ENCODE data around the gene KLHL26. TPM values are rescaled to one million over a fixed set of nuclear protein-coding genes. Genes with fewer than 3 reads are reported as not detected.

KLHL26 gene
- total and polyA plus RNA-seq, 4 donors, result 2.3 to 5.9 (median 2.4) TPM

DNA sequence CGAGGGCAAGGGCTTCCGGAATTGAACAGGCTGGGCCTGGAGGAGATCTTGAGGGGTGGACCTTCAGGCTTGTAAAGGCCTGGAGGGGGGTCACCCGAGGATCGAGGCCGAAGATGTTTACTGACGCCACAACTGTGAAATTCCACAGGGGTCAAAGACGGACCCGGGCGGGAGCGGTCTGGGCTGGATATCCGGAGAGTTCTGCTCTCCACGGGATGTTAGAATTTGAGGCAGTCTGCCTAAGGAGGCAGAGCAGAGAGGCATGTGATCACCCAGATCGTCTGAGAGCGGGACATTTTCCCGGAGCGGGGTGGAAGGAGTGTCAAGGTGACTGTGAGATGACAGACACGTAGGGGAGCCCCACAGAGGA lies 13.2 kb downstream of the KLHL26 start:
- Histone ChIP-seq H3K4me1 (ENCODE audit: control insufficient read depth in 4 of 4, insufficient read depth in 4 of 4, low read length in 3 of 4) (peaks cover 0 to 14% (median 2%) of the 10 kb centered on the region in 4 donors), H3K27me3 (ENCODE audit: control insufficient read depth in 4 of 4, insufficient read depth in 4 of 4, low read length in 3 of 4) (no peaks in the 10 kb centered on the region), H3K4me3 (ENCODE audit: low read depth in 1 of 3, low read length in 3 of 3) (no peak overlapping the region), H3K36me3 (ENCODE audit: control insufficient read depth in 4 of 4, insufficient read depth in 3 of 4, low read depth in 1 of 4, low read length in 3 of 4) (no peaks in the 10 kb centered on the region), H3K9ac (ENCODE audit: low read depth in 1 of 2, low read length in 2 of 2) (no peak overlapping the region), H3K27ac (ENCODE audit: low read depth in 1 of 2, low read length in 2 of 2) (peak overlapping the region; percentile 74 to 78), H3K9me3 (ENCODE audit: control insufficient read depth in 4 of 4, low read length in 3 of 4) (no peaks in the 10 kb centered on the region)
- WGBS, result 58% methylated on average over 17 of the region's 17 CpGs
- DNase-seq (ENCODE audit: low spot score), result no peak
- no peak for TF ChIP-seq TAF1 (conservative IDR thresholded peaks at IDR 0.05)
- peak; percentile 45 for TF ChIP-seq SP1 (IDR thresholded peaks at IDR 0.05)
- TF ChIP-seq FOXA2 (IDR thresholded peaks at IDR 0.05), result no peak
- TF ChIP-seq, protein P1, sequence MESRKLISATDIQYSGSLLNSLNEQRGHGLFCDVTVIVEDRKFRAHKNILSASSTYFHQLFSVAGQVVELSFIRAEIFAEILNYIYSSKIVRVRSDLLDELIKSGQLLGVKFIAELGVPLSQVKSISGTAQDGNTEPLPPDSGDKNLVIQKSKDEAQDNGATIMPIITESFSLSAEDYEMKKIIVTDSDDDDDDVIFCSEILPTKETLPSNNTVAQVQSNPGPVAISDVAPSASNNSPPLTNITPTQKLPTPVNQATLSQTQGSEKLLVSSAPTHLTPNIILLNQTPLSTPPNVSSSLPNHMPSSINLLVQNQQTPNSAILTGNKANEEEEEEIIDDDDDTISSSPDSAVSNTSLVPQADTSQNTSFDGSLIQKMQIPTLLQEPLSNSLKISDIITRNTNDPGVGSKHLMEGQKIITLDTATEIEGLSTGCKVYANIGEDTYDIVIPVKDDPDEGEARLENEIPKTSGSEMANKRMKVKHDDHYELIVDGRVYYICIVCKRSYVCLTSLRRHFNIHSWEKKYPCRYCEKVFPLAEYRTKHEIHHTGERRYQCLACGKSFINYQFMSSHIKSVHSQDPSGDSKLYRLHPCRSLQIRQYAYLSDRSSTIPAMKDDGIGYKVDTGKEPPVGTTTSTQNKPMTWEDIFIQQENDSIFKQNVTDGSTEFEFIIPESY (IDR thresholded peaks at IDR 0.05), result no peak
- no peak for TF ChIP-seq HNF4G (IDR thresholded peaks at IDR 0.05)
- peak; percentile 40 to 41 for TF ChIP-seq RXRA (IDR thresholded peaks at IDR 0.05)
- TF ChIP-seq, protein P2, sequence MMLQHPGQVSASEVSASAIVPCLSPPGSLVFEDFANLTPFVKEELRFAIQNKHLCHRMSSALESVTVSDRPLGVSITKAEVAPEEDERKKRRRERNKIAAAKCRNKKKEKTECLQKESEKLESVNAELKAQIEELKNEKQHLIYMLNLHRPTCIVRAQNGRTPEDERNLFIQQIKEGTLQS (IDR thresholded peaks at IDR 0.05), result no peak
- TF ChIP-seq, protein P3, sequence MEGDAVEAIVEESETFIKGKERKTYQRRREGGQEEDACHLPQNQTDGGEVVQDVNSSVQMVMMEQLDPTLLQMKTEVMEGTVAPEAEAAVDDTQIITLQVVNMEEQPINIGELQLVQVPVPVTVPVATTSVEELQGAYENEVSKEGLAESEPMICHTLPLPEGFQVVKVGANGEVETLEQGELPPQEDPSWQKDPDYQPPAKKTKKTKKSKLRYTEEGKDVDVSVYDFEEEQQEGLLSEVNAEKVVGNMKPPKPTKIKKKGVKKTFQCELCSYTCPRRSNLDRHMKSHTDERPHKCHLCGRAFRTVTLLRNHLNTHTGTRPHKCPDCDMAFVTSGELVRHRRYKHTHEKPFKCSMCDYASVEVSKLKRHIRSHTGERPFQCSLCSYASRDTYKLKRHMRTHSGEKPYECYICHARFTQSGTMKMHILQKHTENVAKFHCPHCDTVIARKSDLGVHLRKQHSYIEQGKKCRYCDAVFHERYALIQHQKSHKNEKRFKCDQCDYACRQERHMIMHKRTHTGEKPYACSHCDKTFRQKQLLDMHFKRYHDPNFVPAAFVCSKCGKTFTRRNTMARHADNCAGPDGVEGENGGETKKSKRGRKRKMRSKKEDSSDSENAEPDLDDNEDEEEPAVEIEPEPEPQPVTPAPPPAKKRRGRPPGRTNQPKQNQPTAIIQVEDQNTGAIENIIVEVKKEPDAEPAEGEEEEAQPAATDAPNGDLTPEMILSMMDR (IDR thresholded peaks at IDR 0.05; ENCODE audit: low read depth, low read length, missing input control), result no peak
- TF ChIP-seq FOXA1 (IDR thresholded peaks at IDR 0.05), result no peak
- peak; percentile 70 for TF ChIP-seq NR2F2 (IDR thresholded peaks at IDR 0.05)
- no peak for TF ChIP-seq HNF4A (conservative IDR thresholded peaks at IDR 0.05)

DNA sequence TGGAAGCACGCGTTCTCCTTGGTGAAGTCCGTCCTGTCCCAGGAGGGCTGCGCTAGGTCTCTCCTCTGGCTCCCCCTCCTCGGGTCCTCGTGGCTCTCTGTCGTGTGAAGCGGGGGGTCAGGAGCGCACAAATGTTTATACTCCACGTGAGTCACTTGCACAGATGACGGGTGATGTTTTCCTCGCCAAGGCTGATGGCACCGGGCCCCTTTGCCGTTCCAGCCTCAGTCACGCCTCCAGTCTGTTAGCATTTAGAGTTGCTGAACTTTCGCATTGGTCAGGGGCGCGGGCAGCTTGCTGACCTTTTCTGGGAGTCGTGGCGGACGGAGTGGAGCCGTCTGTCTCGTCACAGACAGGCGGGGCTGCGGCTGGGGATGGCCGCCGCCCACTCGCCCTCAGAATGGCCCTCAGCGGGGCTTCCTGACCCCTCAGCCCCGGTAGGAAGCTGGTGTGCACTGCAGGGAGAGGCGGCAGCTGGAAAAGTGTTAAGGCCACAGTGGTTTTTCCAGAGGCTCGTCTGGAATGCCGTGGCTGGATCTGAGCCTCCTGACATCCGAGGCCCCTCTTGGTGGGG lies 13.7 kb downstream of the KLHL26 start:
- TF ChIP-seq RXRA (IDR thresholded peaks at IDR 0.05) (peak; percentile 49 to 62), SP1 (IDR thresholded peaks at IDR 0.05) (peak; percentile 38), RAD21 (IDR thresholded peaks at IDR 0.05) (peak in 1 of 2 donors; percentile 22), TAF1 (conservative IDR thresholded peaks at IDR 0.05) (no peak), HNF4G (IDR thresholded peaks at IDR 0.05) (no peak), JUND (IDR thresholded peaks at IDR 0.05) (peak in 1 of 2 donors; percentile 34), NR2F2 (IDR thresholded peaks at IDR 0.05) (peak; percentile 94)
- WGBS, result 65% methylated on average over 34 of the region's 34 CpGs
- DNase-seq (ENCODE audit: low spot score), result no peak
- no peak overlapping the region for H3K9ac ChIP-seq (ENCODE audit: low read depth in 1 of 2, low read length in 2 of 2)
- peak overlapping the region; percentile 74 to 78 for H3K27ac ChIP-seq (ENCODE audit: low read depth in 1 of 2, low read length in 2 of 2)
- no peaks in the 10 kb centered on the region for H3K27me3 ChIP-seq (ENCODE audit: control insufficient read depth in 4 of 4, insufficient read depth in 4 of 4, low read length in 3 of 4)
- H3K36me3 ChIP-seq (ENCODE audit: control insufficient read depth in 4 of 4, insufficient read depth in 3 of 4, low read depth in 1 of 4, low read length in 3 of 4), result no peaks in the 10 kb centered on the region
- peaks cover 0 to 14% (median 2%) of the 10 kb centered on the region in 4 donors for H3K4me1 ChIP-seq (ENCODE audit: control insufficient read depth in 4 of 4, insufficient read depth in 4 of 4, low read length in 3 of 4)
- H3K9me3 ChIP-seq (ENCODE audit: control insufficient read depth in 4 of 4, low read length in 3 of 4), result no peaks in the 10 kb centered on the region
- H3K4me3 ChIP-seq (ENCODE audit: low read depth in 1 of 3, low read length in 3 of 3), result no peak overlapping the region

DNA sequence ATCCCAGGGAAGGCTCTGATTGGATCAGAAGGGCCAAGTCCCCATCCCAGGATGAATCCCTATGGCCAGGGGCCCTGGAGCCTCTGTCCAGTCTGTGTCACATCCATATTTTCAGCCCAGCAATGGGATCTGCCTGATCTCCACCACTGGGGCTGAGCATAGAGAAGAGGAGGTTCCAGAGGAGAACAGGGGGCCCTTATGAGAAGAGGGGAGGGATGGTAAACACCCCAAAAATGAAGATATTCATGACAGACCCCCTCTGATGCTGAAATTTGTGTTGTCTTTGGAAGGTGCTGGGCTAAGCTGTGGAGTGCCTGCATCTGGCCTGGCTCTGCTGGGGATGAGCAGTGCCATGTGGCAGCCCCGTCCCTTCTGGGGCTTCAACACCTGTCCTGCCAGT lies 14.5 kb downstream of the KLHL26 start:
- Histone ChIP-seq H3K36me3 (ENCODE audit: control insufficient read depth in 4 of 4, insufficient read depth in 3 of 4, low read depth in 1 of 4, low read length in 3 of 4) (no peaks in the 10 kb centered on the region), H3K4me3 (ENCODE audit: low read depth in 1 of 3, low read length in 3 of 3) (no peak overlapping the region), H3K9me3 (ENCODE audit: control insufficient read depth in 4 of 4, low read length in 3 of 4) (no peaks in the 10 kb centered on the region), H3K27ac (ENCODE audit: low read depth in 1 of 2, low read length in 2 of 2) (no peak overlapping the region), H3K4me1 (ENCODE audit: control insufficient read depth in 4 of 4, insufficient read depth in 4 of 4, low read length in 3 of 4) (peaks cover 0 to 14% (median 2%) of the 10 kb centered on the region in 4 donors), H3K27me3 (ENCODE audit: control insufficient read depth in 4 of 4, insufficient read depth in 4 of 4, low read length in 3 of 4) (no peaks in the 10 kb centered on the region), H3K9ac (ENCODE audit: low read depth in 1 of 2, low read length in 2 of 2) (no peak overlapping the region)
- DNase-seq (ENCODE audit: low spot score), result no peak
- 98% methylated on average over 1 of the region's 1 CpG for WGBS
- TF ChIP-seq, protein P1 (IDR thresholded peaks at IDR 0.05), result no peak
- TF ChIP-seq RAD21 (IDR thresholded peaks at IDR 0.05) (no peak), EGR1 (IDR thresholded peaks at IDR 0.05; ENCODE audit: low read depth in 2 of 2) (no peak), HNF4G (IDR thresholded peaks at IDR 0.05) (no peak), FOXA2 (IDR thresholded peaks at IDR 0.05) (no peak), RXRA (IDR thresholded peaks at IDR 0.05) (no peak), SP1 (IDR thresholded peaks at IDR 0.05) (no peak), NR2F2 (IDR thresholded peaks at IDR 0.05) (no peak), YY1 (IDR thresholded peaks at IDR 0.05) (no peak)
- TF ChIP-seq, protein P4, sequence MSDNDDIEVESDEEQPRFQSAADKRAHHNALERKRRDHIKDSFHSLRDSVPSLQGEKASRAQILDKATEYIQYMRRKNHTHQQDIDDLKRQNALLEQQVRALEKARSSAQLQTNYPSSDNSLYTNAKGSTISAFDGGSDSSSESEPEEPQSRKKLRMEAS (IDR thresholded peaks at IDR 0.05), result no peak
- TF ChIP-seq, protein P5, sequence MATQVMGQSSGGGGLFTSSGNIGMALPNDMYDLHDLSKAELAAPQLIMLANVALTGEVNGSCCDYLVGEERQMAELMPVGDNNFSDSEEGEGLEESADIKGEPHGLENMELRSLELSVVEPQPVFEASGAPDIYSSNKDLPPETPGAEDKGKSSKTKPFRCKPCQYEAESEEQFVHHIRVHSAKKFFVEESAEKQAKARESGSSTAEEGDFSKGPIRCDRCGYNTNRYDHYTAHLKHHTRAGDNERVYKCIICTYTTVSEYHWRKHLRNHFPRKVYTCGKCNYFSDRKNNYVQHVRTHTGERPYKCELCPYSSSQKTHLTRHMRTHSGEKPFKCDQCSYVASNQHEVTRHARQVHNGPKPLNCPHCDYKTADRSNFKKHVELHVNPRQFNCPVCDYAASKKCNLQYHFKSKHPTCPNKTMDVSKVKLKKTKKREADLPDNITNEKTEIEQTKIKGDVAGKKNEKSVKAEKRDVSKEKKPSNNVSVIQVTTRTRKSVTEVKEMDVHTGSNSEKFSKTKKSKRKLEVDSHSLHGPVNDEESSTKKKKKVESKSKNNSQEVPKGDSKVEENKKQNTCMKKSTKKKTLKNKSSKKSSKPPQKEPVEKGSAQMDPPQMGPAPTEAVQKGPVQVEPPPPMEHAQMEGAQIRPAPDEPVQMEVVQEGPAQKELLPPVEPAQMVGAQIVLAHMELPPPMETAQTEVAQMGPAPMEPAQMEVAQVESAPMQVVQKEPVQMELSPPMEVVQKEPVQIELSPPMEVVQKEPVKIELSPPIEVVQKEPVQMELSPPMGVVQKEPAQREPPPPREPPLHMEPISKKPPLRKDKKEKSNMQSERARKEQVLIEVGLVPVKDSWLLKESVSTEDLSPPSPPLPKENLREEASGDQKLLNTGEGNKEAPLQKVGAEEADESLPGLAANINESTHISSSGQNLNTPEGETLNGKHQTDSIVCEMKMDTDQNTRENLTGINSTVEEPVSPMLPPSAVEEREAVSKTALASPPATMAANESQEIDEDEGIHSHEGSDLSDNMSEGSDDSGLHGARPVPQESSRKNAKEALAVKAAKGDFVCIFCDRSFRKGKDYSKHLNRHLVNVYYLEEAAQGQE (IDR thresholded peaks at IDR 0.05), result no peak

All from liver (tissue), 9 donors.